ENCODE measurements around the gene SCYL3. TPM values are rescaled to one million over a fixed set of nuclear protein-coding genes. Genes with fewer than 3 reads are reported as not detected.
"Not testable (repeated sequence)": the region's sequence is repeated elsewhere in the genome, so short reads cannot be mapped to it uniquely, and the experiment has no call there.

SCYL3 gene
- total and polyA plus RNA-seq, 8 donors: 9.5 to 23.6 (median 20.2) TPM

GRCh38 chr1:169816617-169817016, 77.1 kb downstream of the SCYL3 start:
- DNase-seq (no peak), ATAC-seq (no peak)
- H3K4me1 ChIP-seq: no peaks in the 10 kb centered on the region
- no peaks in the 10 kb centered on the region for H3K9me3 ChIP-seq
- peaks cover 0 to 4% of the 10 kb centered on the region in 2 donors for H3K36me3 ChIP-seq
- intact Hi-C loops (cut with DNase I): no loop called here
- H3K4me3 ChIP-seq: no peak overlapping the region
- H3K27ac ChIP-seq: no peak overlapping the region
- TF ChIP-seq CTCF (IDR thresholded peaks at IDR 0.05): no peak
- H3K27me3 ChIP-seq: no peaks in the 10 kb centered on the region

GRCh38 chr1:169814265-169814664, 79.4 kb downstream of the SCYL3 start:
- ATAC-seq (no peak), DNase-seq (no peak)
- H3K4me1 ChIP-seq: no peaks in the 10 kb centered on the region
- H3K9me3 ChIP-seq: no peaks in the 10 kb centered on the region
- no peak overlapping the region for H3K27ac ChIP-seq
- intact Hi-C loops (cut with DNase I): no loop called here
- H3K27me3 ChIP-seq: no peaks in the 10 kb centered on the region
- H3K4me3 ChIP-seq: no peak overlapping the region
- no peak for TF ChIP-seq CTCF (IDR thresholded peaks at IDR 0.05)
- peaks cover 0 to 4% of the 10 kb centered on the region in 2 donors for H3K36me3 ChIP-seq

GRCh38 chr1:169812131-169812530, 81.6 kb downstream of the SCYL3 start:
- intact Hi-C loops (cut with DNase I): no loop called here
- H3K4me3 ChIP-seq: no peak overlapping the region
- ATAC-seq: peak; percentile 90
- H3K36me3 ChIP-seq: peaks cover 0 to 19% of the 10 kb centered on the region in 2 donors
- H3K9me3 ChIP-seq: no peaks in the 10 kb centered on the region
- no peak for DNase-seq
- H3K27me3 ChIP-seq: no peaks in the 10 kb centered on the region
- TF ChIP-seq CTCF (IDR thresholded peaks at IDR 0.05): no peak
- no peak overlapping the region for H3K27ac ChIP-seq
- H3K4me1 ChIP-seq: no peaks in the 10 kb centered on the region

- H3K4me3 ChIP-seq; H3K9me3 ChIP-seq; H3K27me3 ChIP-seq; H3K4me1 ChIP-seq; intact Hi-C loops (cut with DNase I); H3K27ac ChIP-seq; ATAC-seq; DNase-seq: not testable (repeated sequence)
- H3K36me3 ChIP-seq: peaks cover 0 to 23% of the 10 kb centered on the region in 2 donors
Observed at GRCh38 chr1:169811418-169812035, 82.2 kb downstream of the SCYL3 start.

GRCh38 chr1:169809370-169810095, 84.2 kb downstream of the SCYL3 start:
- ATAC-seq: peak; percentile 69
- Histone ChIP-seq H3K4me3 (no peak overlapping the region), H3K4me1 (no peaks in the 10 kb centered on the region), H3K27ac (no peak overlapping the region), H3K36me3 (peaks cover 0 to 36% of the 10 kb centered on the region in 2 donors), H3K9me3 (no peaks in the 10 kb centered on the region), H3K27me3 (no peaks in the 10 kb centered on the region)
- peak in 2 of 4 donors; percentile 16 to 37 for DNase-seq
- intact Hi-C loops (cut with DNase I): no loop called here
- peak; percentile 21 to 44 for TF ChIP-seq CTCF (IDR thresholded peaks at IDR 0.05)

All from left lung (tissue), 10 donors.